Fibroblast of pulmonary artery (primary cell): ENCODE data around the gene FAM131C.
A peak's percentile ranks its signal among the peaks of the same experiment; 100 is the strongest.

Experiments
- DNase-seq: peaks from one replicate; pipeline ENCODE4 v3.0.0-alpha.2; 2010; ENCODE audit warnings: low read depth
- H3K4me3 ChIP-seq: replicated peaks from 2 replicates; pipeline ENCODE4 v1.5.1; 2011; ENCODE audit warnings: low read depth, mild to moderate bottlenecking, control low read depth, low read length, moderate library complexity
- CTCF ChIP-seq: IDR thresholded peaks from 2 replicates; pipeline ENCODE4 v1.5.1; 2011; ENCODE audit warnings: mild to moderate bottlenecking, control low read depth, low read length, inconsistent platforms; ENCODE audit errors: missing control alignments

The FAM131C gene, protein sequence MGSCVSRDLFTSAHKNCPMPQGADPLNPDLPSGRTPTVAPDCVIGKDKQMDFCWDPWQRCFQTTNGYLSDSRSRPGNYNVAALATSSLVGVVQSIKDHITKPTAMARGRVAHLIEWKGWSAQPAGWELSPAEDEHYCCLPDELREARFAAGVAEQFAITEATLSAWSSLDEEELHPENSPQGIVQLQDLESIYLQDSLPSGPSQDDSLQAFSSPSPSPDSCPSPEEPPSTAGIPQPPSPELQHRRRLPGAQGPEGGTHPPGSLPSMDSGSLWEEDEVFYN

GRCh38 chr1:16073490-16074119, at the start of gene FAM131C:
TSS of gene FAM131C (minus strand) at chr1:16073651. CDS start at chr1:16073442, 209 bp downstream.
- TF ChIP-seq CTCF: no peak
- H3K4me3 ChIP-seq: peak within 1 kb of the TSS; percentile 34
- no peak for DNase-seq

GRCh38 chr1:16122916-16123315, 49.5 kb upstream of the FAM131C start:
- TF ChIP-seq CTCF: no peak
- DNase-seq: peak; percentile 76
- no peak overlapping the region for H3K4me3 ChIP-seq

DNA sequence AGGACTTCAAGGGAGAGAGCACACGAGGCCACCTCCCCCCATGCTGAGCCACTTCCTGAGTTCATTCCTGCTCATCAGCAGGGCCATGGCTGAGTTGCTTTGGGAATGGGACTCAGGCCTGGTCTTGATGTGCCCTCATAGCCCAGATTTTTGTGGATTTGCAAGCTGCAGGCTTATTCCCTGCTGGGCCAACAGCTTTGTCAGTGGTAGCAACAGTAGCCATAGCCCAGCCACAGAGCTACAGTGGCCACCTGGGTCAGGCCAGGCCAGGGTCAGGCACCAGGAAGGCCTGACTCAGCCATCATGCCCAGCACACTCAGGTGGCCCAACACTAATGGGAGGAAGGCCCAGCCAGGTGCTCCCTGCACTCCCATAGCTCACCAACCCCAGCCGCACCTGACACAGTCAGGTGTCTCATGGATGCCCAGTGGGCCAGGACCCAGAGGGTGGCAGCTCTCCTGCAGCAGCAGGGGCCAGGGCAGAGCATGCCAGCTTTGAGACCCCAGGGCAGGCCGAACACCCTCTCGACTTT, 49.0 kb upstream of the FAM131C start:
- TF ChIP-seq CTCF: no peak
- no peak for DNase-seq
- no peak overlapping the region for H3K4me3 ChIP-seq

GRCh38 chr1:16120940-16121410, 47.5 kb upstream of the FAM131C start:
- no peak for DNase-seq
- TF ChIP-seq CTCF: no peak

GRCh38 chr1:16120407-16120806, 47.0 kb upstream of the FAM131C start:
- no peak for DNase-seq
- no peak for TF ChIP-seq CTCF
- no peak overlapping the region for H3K4me3 ChIP-seq

More at GRCh38 chr1:16120940-16121410, 47.5 kb upstream of the FAM131C start:
- no peak overlapping the region for H3K4me3 ChIP-seq

GRCh38 chr1:16119926-16120325, 46.5 kb upstream of the FAM131C start:
- DNase-seq: no peak
- TF ChIP-seq CTCF: no peak
- H3K4me3 ChIP-seq: no peak overlapping the region
